GM12878 (cell line): ENCODE measurements around the gene CYP2C18. TPM values are rescaled to one million over a fixed set of nuclear protein-coding genes. Genes with fewer than 3 reads are reported as not detected.

ENCODE experiments used
- BCLAF1 ChIP-seq: fragments of 450-650 bp; IDR thresholded peaks from 2 replicates; pipeline ENCODE4 v1.6.1; 2017; ENCODE audit warnings: antibody characterized with exemption, mild to moderate bottlenecking, moderate library complexity
- CEBPZ ChIP-seq: fragments of 150-350 bp; IDR thresholded peaks from 2 replicates; pipeline ENCODE4 v1.6.1; 2016; ENCODE audit warnings: low read depth, low read length
- CUX1 ChIP-seq: IDR thresholded peaks from 2 replicates; pipeline ENCODE4 v1.6.1; 2012; ENCODE audit warnings: improper control_type of control experiment, low read depth, low read length; ENCODE audit not compliant: insufficient replicate concordance
- HDAC6 ChIP-seq: fragments of 200-600 bp; sonication (generic); IDR thresholded peaks from one replicate; pipeline ENCODE4 v1.8.0; 2017; ENCODE audit warnings: antibody characterized with exemption; ENCODE audit not compliant: unreplicated experiment
- NFYB ChIP-seq: IDR thresholded peaks from 2 replicates; pipeline ENCODE4 v1.6.1; 2011; ENCODE audit warnings: low read depth, mild to moderate bottlenecking, low read length, improper control_type of control experiment, moderate library complexity; ENCODE audit not compliant: insufficient read depth
- polyA plus RNA-seq, 11 experiments: library from polyadenylated mRNA; depleted of rRNA in 4 of 11; unstranded in 6 of 11; stranded (reverse) in 5 of 11; fragments of >200 nt; fragmentation: Nextera tagmentation in 4 of 11; fragmentation: Illumina TruSeq in 1 of 11; extraction: Ambion mirVana in 4 of 11; extraction: Trizol in 1 of 11; gene quantifications; 1 replicate in 1 of 11; 2 replicates in 10 of 11; pipeline versions ENCODE4 v1.2.1 to v1.2.3, GENCODE V29; 2011 to 2016; ENCODE audit warnings: inconsistent platforms in 2 of 11, missing spikeins in 2 of 11, low read depth in 1 of 11
- total RNA-seq, 4 experiments: library from RNA; depleted of rRNA in 3 of 4; stranded (reverse); fragments of >200 nt in 3 of 4; fragmentation: Illumina TruSeq in 1 of 4; extraction: Trizol in 1 of 4; gene quantifications; 2 replicates each; pipeline versions ENCODE4 v1.2.1 to v1.2.3, GENCODE V29; 2013 to 2021

CYP2C18 gene
- total and polyA plus RNA-seq, 10 of the 15 experiments (the other 5 are each of a cell fraction or from before 2014, with no cell fraction given), result 0.05 to 0.12 (median 0.07) TPM; not detected in 5

GRCh38 chr10:94757916-94758315 lies 74.4 kb downstream of the CYP2C18 start (continued):
- no peak for TF ChIP-seq CUX1
- TF ChIP-seq BCLAF1, result no peak
- TF ChIP-seq HDAC6, result no peak
- TF ChIP-seq CEBPZ, result no peak
- no peak for TF ChIP-seq NFYB
